Left colon (tissue), 2 donors: ENCODE measurements around the gene SLC1A4. TPM values are rescaled to one million over a fixed set of nuclear protein-coding genes. Genes with fewer than 3 reads are reported as not detected.
A peak's percentile ranks its signal among the peaks of the same experiment; 100 is the strongest.

ENCODE experiments used
- ATAC-seq: fragments of 200-7000 bp; cut with Tn5 transposase; one replicate; pipeline ENCODE4 v1.9.1; 2020; ENCODE audit warnings: mild to moderate bottlenecking, moderate library complexity
- DNase-seq, 2 donors: peaks; one replicate each; pipeline ENCODE4 v3.0.0-alpha.2; 2020
- intact Hi-C, 2 donors: fragments of 100-400 bp; cut with DNase I in 1 of 2; cut with micrococcal nuclease in 1 of 2; formaldehyde crosslinking; loops; one replicate each; pipeline versions ENCODE4 v1.11.2 to v1.14.0; 2022; cut with DNase I, micrococcal nuclease
- total RNA-seq, 2 donors: library from RNA; stranded (reverse); fragmentation: NEBNext Ultra II Directional; extraction: Animal tissue kit (Norgen Biotek cat#: 25700); gene quantifications; one replicate each; pipeline ENCODE4 v1.2.1, GENCODE V29; 2021
- donor health status: DM: no; HTN: no; CAD: no.
- donor health status: DM: yes; HTN: yes; CAD: no.

The SLC1A4 gene
- total RNA-seq, 2 donors from 2014 or later = 10.8 to 12.5 TPM

GRCh38 chr2:65037178-65037577 is 48.0 kb downstream of the SLC1A4 start:
- DNase-seq (no peak), ATAC-seq (no peak)
- intact Hi-C loops = no loop called here

- ATAC-seq (no peak), DNase-seq (no peak)
- intact Hi-C loops = loop anchor here (5.0 kb wide), 1 partner anchor 122 kb away; no protein-coding TSS in a partner anchor
Observed at GRCh38 chr2:65039640-65040039, 50.4 kb downstream of the SLC1A4 start.

- intact Hi-C loops = loop anchor here (5.0 kb wide), 1 partner anchor 123 kb away; no protein-coding TSS in a partner anchor
Observed at GRCh38 chr2:65040400-65041261, 51.4 kb downstream of the SLC1A4 start.

GRCh38 chr2:65043001-65043400 is 53.8 kb downstream of the SLC1A4 start:
- no peak for DNase-seq
- no peak for ATAC-seq
- intact Hi-C loops = loop anchor here (5.0 kb wide), 1 partner anchor 126 kb away; no protein-coding TSS in a partner anchor

More at GRCh38 chr2:65040400-65041261, 51.4 kb downstream of the SLC1A4 start:
- ATAC-seq (peak; percentile 97), DNase-seq (peak; percentile 82 to 89)

- ATAC-seq = no peak
- intact Hi-C loops = loop anchor here (5.0 kb wide), 1 partner anchor 127 kb away; no protein-coding TSS in a partner anchor
Observed at GRCh38 chr2:65044097-65044735, 55.0 kb downstream of the SLC1A4 start.

GRCh38 chr2:65045651-65046050 is 56.5 kb downstream of the SLC1A4 start:
- DNase-seq (no peak), ATAC-seq (no peak)
- intact Hi-C loops = no loop called here

More at GRCh38 chr2:65044097-65044735, 55.0 kb downstream of the SLC1A4 start:
- DNase-seq = no peak

GRCh38 chr2:65046633-65047407 is 57.6 kb downstream of the SLC1A4 start:
- ATAC-seq = no peak
- no peak for DNase-seq
- intact Hi-C loops = no loop called here

- intact Hi-C loops = no loop called here
- no peak for DNase-seq
- no peak for ATAC-seq
Observed at GRCh38 chr2:65049010-65049639, 59.9 kb downstream of the SLC1A4 start.

- ATAC-seq (no peak), DNase-seq (no peak)
- intact Hi-C loops = no loop called here
Observed at GRCh38 chr2:65050931-65051330, 61.7 kb downstream of the SLC1A4 start.

GRCh38 chr2:65053199-65053598 is 64.0 kb downstream of the SLC1A4 start:
- no peak for ATAC-seq
- intact Hi-C loops = no loop called here
- DNase-seq = no peak

- intact Hi-C loops = no loop called here
- no peak for ATAC-seq
Observed at GRCh38 chr2:65054749-65055421, 65.7 kb downstream of the SLC1A4 start.

GRCh38 chr2:65055422-65056214 is 66.4 kb downstream of the SLC1A4 start:
- intact Hi-C loops = no loop called here
- DNase-seq (peak in 1 of 2 donors; percentile 69), ATAC-seq (peak; percentile 58)

More at GRCh38 chr2:65054749-65055421, 65.7 kb downstream of the SLC1A4 start:
- DNase-seq = no peak

- DNase-seq (peak; percentile 97 to 98), ATAC-seq (peak; percentile 93)
- intact Hi-C loops = no loop called here
Observed at GRCh38 chr2:65056215-65057053, 67.2 kb downstream of the SLC1A4 start, which contains the start of gene CEP68. Gene CEP68, plus strand, starts transcription at chr2:65056416. Its CDS starts 13,029 bp downstream, at chr2:65069445.

- DNase-seq = no peak
- intact Hi-C loops = no loop called here
Observed at GRCh38 chr2:65057054-65057375, 67.8 kb downstream of the SLC1A4 start.

GRCh38 chr2:65057391-65058052 is 68.3 kb downstream of the SLC1A4 start:
- DNase-seq (no peak), ATAC-seq (peak; percentile 34)
- intact Hi-C loops = no loop called here

More at GRCh38 chr2:65057054-65057375, 67.8 kb downstream of the SLC1A4 start:
- ATAC-seq = no peak

- intact Hi-C loops = no loop called here
- ATAC-seq = no peak
- no peak for DNase-seq
Observed at GRCh38 chr2:65059071-65059470, 69.9 kb downstream of the SLC1A4 start.
